ENCODE data around the gene SUN5. TPM values are rescaled to one million over a fixed set of nuclear protein-coding genes. Genes with fewer than 3 reads are reported as not detected.

The SUN5 gene
- total RNA-seq, 1 donor from 2014 or later = not detected

DNA sequence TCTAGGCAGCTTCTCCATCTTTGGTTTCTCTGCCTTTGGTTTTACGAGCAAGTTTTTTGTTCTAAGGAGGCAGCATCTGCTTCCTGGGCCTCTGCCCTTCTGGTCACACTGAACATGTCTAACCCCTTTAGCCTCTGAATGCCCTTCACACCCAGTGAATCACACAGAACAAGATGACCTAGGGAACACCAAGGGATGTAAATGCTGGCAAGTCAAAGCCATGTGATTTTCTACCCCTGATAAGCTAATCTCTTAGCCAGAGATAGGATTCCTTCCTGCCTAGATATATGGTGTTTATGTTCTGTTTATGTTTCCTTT, 20.0 kb upstream of the SUN5 start:
- no peaks in the 10 kb centered on the region for H3K4me1 Mint-ChIP-seq (ENCODE audit: unreplicated experiment)
- DNase-seq (ENCODE audit: extremely low spot score, unreplicated experiment) = no peak
- H3K27ac Mint-ChIP-seq (ENCODE audit: unreplicated experiment) = no peak overlapping the region
- H3K4me3 Mint-ChIP-seq (ENCODE audit: unreplicated experiment) = no peak overlapping the region
- no peaks in the 10 kb centered on the region for H3K36me3 Mint-ChIP-seq (ENCODE audit: unreplicated experiment)
- H3K27me3 Mint-ChIP-seq (ENCODE audit: unreplicated experiment) = no peaks in the 10 kb centered on the region
- H3K9me3 Mint-ChIP-seq (ENCODE audit: unreplicated experiment) = no peaks in the 10 kb centered on the region
- TF ChIP-seq, protein P1, sequence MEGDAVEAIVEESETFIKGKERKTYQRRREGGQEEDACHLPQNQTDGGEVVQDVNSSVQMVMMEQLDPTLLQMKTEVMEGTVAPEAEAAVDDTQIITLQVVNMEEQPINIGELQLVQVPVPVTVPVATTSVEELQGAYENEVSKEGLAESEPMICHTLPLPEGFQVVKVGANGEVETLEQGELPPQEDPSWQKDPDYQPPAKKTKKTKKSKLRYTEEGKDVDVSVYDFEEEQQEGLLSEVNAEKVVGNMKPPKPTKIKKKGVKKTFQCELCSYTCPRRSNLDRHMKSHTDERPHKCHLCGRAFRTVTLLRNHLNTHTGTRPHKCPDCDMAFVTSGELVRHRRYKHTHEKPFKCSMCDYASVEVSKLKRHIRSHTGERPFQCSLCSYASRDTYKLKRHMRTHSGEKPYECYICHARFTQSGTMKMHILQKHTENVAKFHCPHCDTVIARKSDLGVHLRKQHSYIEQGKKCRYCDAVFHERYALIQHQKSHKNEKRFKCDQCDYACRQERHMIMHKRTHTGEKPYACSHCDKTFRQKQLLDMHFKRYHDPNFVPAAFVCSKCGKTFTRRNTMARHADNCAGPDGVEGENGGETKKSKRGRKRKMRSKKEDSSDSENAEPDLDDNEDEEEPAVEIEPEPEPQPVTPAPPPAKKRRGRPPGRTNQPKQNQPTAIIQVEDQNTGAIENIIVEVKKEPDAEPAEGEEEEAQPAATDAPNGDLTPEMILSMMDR (IDR thresholded peaks at IDR 0.05) = no peak

- TF ChIP-seq, protein P1 (IDR thresholded peaks at IDR 0.05) = no peak
Observed at GRCh38 chr20:33023439-33024242, 19.4 kb upstream of the SUN5 start.

GRCh38 chr20:33022694-33023438, 18.6 kb upstream of the SUN5 start:
- Mint-ChIP-seq H3K36me3 (ENCODE audit: unreplicated experiment) (no peaks in the 10 kb centered on the region), H3K27me3 (ENCODE audit: unreplicated experiment) (no peaks in the 10 kb centered on the region), H3K9me3 (ENCODE audit: unreplicated experiment) (no peaks in the 10 kb centered on the region), H3K4me1 (ENCODE audit: unreplicated experiment) (no peaks in the 10 kb centered on the region), H3K4me3 (ENCODE audit: unreplicated experiment) (no peak overlapping the region), H3K27ac (ENCODE audit: unreplicated experiment) (no peak overlapping the region)
- no peak for DNase-seq (ENCODE audit: extremely low spot score, unreplicated experiment)
- TF ChIP-seq, protein P1 (IDR thresholded peaks at IDR 0.05) = no peak

More at GRCh38 chr20:33023439-33024242, 19.4 kb upstream of the SUN5 start:
- H3K9me3 Mint-ChIP-seq (ENCODE audit: unreplicated experiment) = no peaks in the 10 kb centered on the region
- H3K36me3 Mint-ChIP-seq (ENCODE audit: unreplicated experiment) = no peaks in the 10 kb centered on the region
- no peaks in the 10 kb centered on the region for H3K4me1 Mint-ChIP-seq (ENCODE audit: unreplicated experiment)
- H3K27ac Mint-ChIP-seq (ENCODE audit: unreplicated experiment) = no peak overlapping the region
- no peak overlapping the region for H3K4me3 Mint-ChIP-seq (ENCODE audit: unreplicated experiment)
- no peaks in the 10 kb centered on the region for H3K27me3 Mint-ChIP-seq (ENCODE audit: unreplicated experiment)
- no peak for DNase-seq (ENCODE audit: extremely low spot score, unreplicated experiment)

DNA sequence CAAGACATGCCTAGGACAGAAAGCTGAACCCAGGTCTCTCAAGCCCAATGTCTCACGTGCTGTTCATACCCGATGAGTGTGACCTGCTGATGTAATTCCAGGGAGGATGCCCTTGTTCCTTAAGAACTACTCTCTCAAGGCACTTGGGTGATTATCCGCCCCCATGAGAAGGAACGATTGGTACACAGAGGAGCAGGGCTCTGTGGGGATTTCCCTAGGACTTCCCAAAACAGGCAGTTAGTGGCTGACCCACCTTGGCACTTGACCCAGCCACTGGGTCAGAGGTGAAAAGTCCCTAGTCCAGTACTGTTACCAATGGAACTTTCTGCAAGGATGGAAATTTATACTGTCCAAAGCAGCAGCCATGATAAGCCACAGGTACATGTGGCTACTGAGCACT, 18.1 kb upstream of the SUN5 start:
- Mint-ChIP-seq H3K4me3 (ENCODE audit: unreplicated experiment) (no peak overlapping the region), H3K9me3 (ENCODE audit: unreplicated experiment) (no peaks in the 10 kb centered on the region), H3K36me3 (ENCODE audit: unreplicated experiment) (no peaks in the 10 kb centered on the region), H3K27ac (ENCODE audit: unreplicated experiment) (no peak overlapping the region), H3K27me3 (ENCODE audit: unreplicated experiment) (no peaks in the 10 kb centered on the region), H3K4me1 (ENCODE audit: unreplicated experiment) (no peaks in the 10 kb centered on the region)
- no peak for DNase-seq (ENCODE audit: extremely low spot score, unreplicated experiment)
- TF ChIP-seq, protein P1 (IDR thresholded peaks at IDR 0.05) = no peak

- Mint-ChIP-seq H3K4me3 (ENCODE audit: unreplicated experiment) (no peak overlapping the region), H3K4me1 (ENCODE audit: unreplicated experiment) (no peaks in the 10 kb centered on the region)
Observed at GRCh38 chr20:33021879-33022278, 17.6 kb upstream of the SUN5 start.

More at GRCh38 chr20:33021879-33022278, 17.6 kb upstream of the SUN5 start:
- Mint-ChIP-seq H3K9me3 (ENCODE audit: unreplicated experiment) (no peaks in the 10 kb centered on the region), H3K27me3 (ENCODE audit: unreplicated experiment) (no peaks in the 10 kb centered on the region), H3K36me3 (ENCODE audit: unreplicated experiment) (no peaks in the 10 kb centered on the region), H3K27ac (ENCODE audit: unreplicated experiment) (no peak overlapping the region)
- no peak for DNase-seq (ENCODE audit: extremely low spot score, unreplicated experiment)
- TF ChIP-seq, protein P1 (IDR thresholded peaks at IDR 0.05) = no peak

Measured in osteocyte (in vitro differentiated cells).